Prostate gland (tissue), 2 donors: ENCODE data around the gene ITPKB.

Experiments
- CTCF ChIP-seq, 4 experiments: fragments of 200-600 bp in 2 of 4; fragments of 450-650 bp in 2 of 4; sonication (generic) in 2 of 4; IDR thresholded peaks; 1 replicate in 3 of 4; 2 replicates in 1 of 4; pipeline ENCODE4 v1.5.1; 2016 to 2019; ENCODE audit warnings: antibody characterized with exemption in 4 of 4, mild to moderate bottlenecking in 2 of 4, moderate library complexity in 2 of 4
- POLR2A ChIP-seq: fragments of 450-650 bp; IDR thresholded peaks from one replicate; pipeline ENCODE4 v1.6.1; 2016; ENCODE audit warnings: antibody characterized with exemption, mild to moderate bottlenecking
- POLR2AphosphoS5 ChIP-seq: sonication (generic); formaldehyde crosslinking; IDR thresholded peaks from one replicate; pipeline ENCODE4 v1.6.1; 2017; ENCODE audit warnings: antibody characterized with exemption

- no peak for TF ChIP-seq POLR2A
- no peak for TF ChIP-seq CTCF (IDR thresholded peaks at IDR 0.05)
- no peak for TF ChIP-seq POLR2AphosphoS5
Observed at GRCh38 chr1:226743259-226743658, 4.2 kb upstream of the ITPKB start.
